OCI-LY1 (cell line): ENCODE results near the gene FAM184A.

ENCODE experiments used
- CTCF ChIP-seq: fragments of 200-600 bp; sonication (generic), shearing (Covaris generic); IDR thresholded peaks from 2 replicates; pipeline ENCODE4 v1.5.1; 2017; ENCODE audit warnings: mild to moderate bottlenecking, antibody characterized with exemption, low read length, moderate library complexity, mixed read lengths
- EZH2 ChIP-seq: fragments of 200-600 bp; sonication (generic), shearing (Covaris generic); IDR thresholded peaks from 2 replicates; pipeline ENCODE4 v1.8.0; 2017; ENCODE audit warnings: borderline replicate concordance, mixed run types, mild to moderate bottlenecking, antibody characterized with exemption, low read length, moderate library complexity, mixed read lengths

GRCh38 chr6:118992186-118992795 is 86.2 kb downstream of the FAM184A start:
- TF ChIP-seq CTCF = no peak
- no peak for TF ChIP-seq EZH2
